H9 (cell line): ENCODE results near the gene EIF4G2. TPM values are rescaled to one million over a fixed set of nuclear protein-coding genes. Genes with fewer than 3 reads are reported as not detected.

Experiments
- DNase-seq: peaks from one replicate; pipeline ENCODE4 v3.0.0-alpha.2; 2017
- H2AFZ ChIP-seq: one replicate; pipeline ENCODE4 v1.6.1; 2013; ENCODE audit warnings: mild to moderate bottlenecking, low read length, control low read depth, moderate library complexity
- H2AK5ac ChIP-seq: 2 replicates; pipeline ENCODE4 v1.6.1; 2013; ENCODE audit warnings: low read length, control low read depth, mixed read lengths; ENCODE audit not compliant: insufficient read length
- H2BK120ac ChIP-seq: one replicate; pipeline ENCODE4 v1.6.1; 2013; ENCODE audit warnings: low read depth, mild to moderate bottlenecking, low read length, control low read depth, inconsistent platforms; ENCODE audit not compliant: poor library complexity, severe bottlenecking
- H2BK12ac ChIP-seq: 2 replicates; pipeline ENCODE4 v1.6.1; 2013; ENCODE audit warnings: low read length, control low read depth, mixed read lengths, low read depth; ENCODE audit not compliant: insufficient read length
- H2BK15ac ChIP-seq: 2 replicates; pipeline ENCODE4 v1.6.1; 2013; ENCODE audit warnings: low read depth, low read length, control low read depth
- H2BK20ac ChIP-seq: one replicate; pipeline ENCODE4 v1.6.1; 2013; ENCODE audit warnings: low read depth, mild to moderate bottlenecking, low read length, control low read depth, inconsistent platforms; ENCODE audit not compliant: poor library complexity, severe bottlenecking
- H2BK5ac ChIP-seq: 2 replicates; pipeline ENCODE4 v1.6.1; 2013; ENCODE audit warnings: low read length, control low read depth, mixed read lengths; ENCODE audit not compliant: insufficient read length
- H3K14ac ChIP-seq: 2 replicates; pipeline ENCODE4 v1.6.1; 2013; ENCODE audit warnings: low read length, control low read depth; ENCODE audit not compliant: insufficient read depth
- H3K18ac ChIP-seq: 2 replicates; pipeline ENCODE4 v1.6.1; 2013; ENCODE audit warnings: low read depth, mild to moderate bottlenecking, mixed read lengths, low read length, control low read depth; ENCODE audit not compliant: insufficient read length
- H3K23ac ChIP-seq: 2 replicates; pipeline ENCODE4 v1.6.1; 2013; ENCODE audit warnings: low read length, control low read depth, mixed read lengths, low read depth; ENCODE audit not compliant: insufficient read length
- H3K23me2 ChIP-seq: 2 replicates; pipeline ENCODE4 v1.6.1; 2013; ENCODE audit warnings: low read depth, mild to moderate bottlenecking, mixed read lengths, low read length, control low read depth; ENCODE audit not compliant: insufficient read length, poor library complexity, severe bottlenecking
- H3K27ac ChIP-seq: 2 replicates; pipeline ENCODE4 v1.5.1; 2013; ENCODE audit warnings: low read length, control low read depth, mixed read lengths, low read depth; ENCODE audit not compliant: insufficient read length
- H3K27me3 ChIP-seq: 2 replicates; pipeline ENCODE4 v1.6.1; 2013; ENCODE audit warnings: low read length, control low read depth, inconsistent platforms; ENCODE audit not compliant: insufficient read depth
- H3K4ac ChIP-seq: 2 replicates; pipeline ENCODE4 v1.6.1; 2013; ENCODE audit warnings: low read depth, mild to moderate bottlenecking, control low read depth, inconsistent platforms, low read length, moderate library complexity
- H3K4me1 ChIP-seq: 2 replicates; pipeline ENCODE4 v1.6.1; 2013; ENCODE audit warnings: low read length, control low read depth, inconsistent platforms; ENCODE audit not compliant: insufficient read depth
- H3K4me2 ChIP-seq: 2 replicates; pipeline ENCODE4 v1.6.1; 2013; ENCODE audit warnings: low read length, control low read depth, mixed read lengths; ENCODE audit not compliant: insufficient read length, insufficient read depth
- H3K56ac ChIP-seq: 2 replicates; pipeline ENCODE4 v1.6.1; 2013; ENCODE audit warnings: low read depth, mild to moderate bottlenecking, mixed read lengths, low read length, control low read depth; ENCODE audit not compliant: insufficient read length
- H3K79me1 ChIP-seq: 2 replicates; pipeline ENCODE4 v1.6.1; 2013; ENCODE audit warnings: low read depth, mild to moderate bottlenecking, moderate library complexity, low read length, control low read depth, inconsistent platforms; ENCODE audit not compliant: insufficient read depth, poor library complexity, severe bottlenecking
- H3K79me2 ChIP-seq: 2 replicates; pipeline ENCODE4 v1.6.1; 2013; ENCODE audit warnings: low read length, control low read depth, inconsistent platforms; ENCODE audit not compliant: insufficient read depth
- H3K9ac ChIP-seq: 2 replicates; pipeline ENCODE4 v1.6.1; 2013; ENCODE audit warnings: low read length, control low read depth, mixed read lengths; ENCODE audit not compliant: insufficient read length; ENCODE audit errors: extremely low read depth
- H3K9me3 ChIP-seq: one replicate; pipeline ENCODE4 v1.6.1; 2013; ENCODE audit warnings: low read depth, low read length, inconsistent platforms; ENCODE audit not compliant: control insufficient read depth
- H3T11ph ChIP-seq: one replicate; pipeline ENCODE4 v1.6.1; 2013; ENCODE audit warnings: mild to moderate bottlenecking, low read length, control low read depth, inconsistent platforms
- H4K20me1 ChIP-seq: one replicate; pipeline ENCODE4 v1.6.1; 2013; ENCODE audit not compliant: control insufficient read depth, insufficient read length, insufficient read depth
- H4K5ac ChIP-seq: 2 replicates; pipeline ENCODE4 v1.6.1; 2013; ENCODE audit warnings: low read depth, mild to moderate bottlenecking, mixed read lengths, low read length, control low read depth; ENCODE audit not compliant: insufficient read length
- H4K8ac ChIP-seq: replicated peaks from 2 replicates; pipeline ENCODE4 v1.6.1; 2013; ENCODE audit warnings: low read length, control low read depth, mixed read lengths, low read depth; ENCODE audit not compliant: insufficient read length
- H4K91ac ChIP-seq: 2 replicates; pipeline ENCODE4 v1.6.1; 2013; ENCODE audit warnings: low read depth, mild to moderate bottlenecking, moderate library complexity, mixed read lengths, low read length, control low read depth; ENCODE audit not compliant: insufficient read length
- H3K27ac Mint-ChIP-seq, 3 experiments: 2 replicates in 2 of 3; 3 replicates in 1 of 3; pipeline ENCODE4 v1.8.0; 2020 to 2021; ENCODE audit warnings: mixed read lengths in 3 of 3, mild to moderate bottlenecking in 1 of 3, moderate library complexity in 1 of 3
- H3K27me3 Mint-ChIP-seq: 2 replicates; pipeline ENCODE4 v1.8.0; 2021; ENCODE audit warnings: low read depth, mild to moderate bottlenecking, moderate library complexity, mixed read lengths
- H3K36me3 Mint-ChIP-seq, 3 experiments: 2 replicates in 2 of 3; 3 replicates in 1 of 3; pipeline ENCODE4 v1.8.0; 2020 to 2021; ENCODE audit warnings: low read depth in 3 of 3, mixed read lengths in 3 of 3; ENCODE audit not compliant: insufficient read depth in 1 of 3
- H3K4me1 Mint-ChIP-seq, 2 experiments: 2 replicates each; pipeline ENCODE4 v1.8.0; 2020; ENCODE audit warnings: mixed read lengths in 2 of 2
- H3K4me3 Mint-ChIP-seq, 2 experiments: 2 replicates in 1 of 2; 3 replicates in 1 of 2; pipeline ENCODE4 v1.8.0; 2020 to 2021; ENCODE audit warnings: mild to moderate bottlenecking in 2 of 2, mixed read lengths in 2 of 2, moderate library complexity in 1 of 2
- H3K9me3 Mint-ChIP-seq, 2 experiments: 2 replicates in 1 of 2; 3 replicates in 1 of 2; pipeline ENCODE4 v1.8.0; 2020; ENCODE audit warnings: mild to moderate bottlenecking in 2 of 2, mixed read lengths in 2 of 2, moderate library complexity in 1 of 2
- WGBS: extraction: QIAGEN DNeasy Blood & Tissue Kit; methylation state at CpG from one replicate; pipeline ENCODE4 v1.1.7; 2013; ENCODE audit warnings: missing lambda C conversion rate, low lambda C conversion rate, mixed read lengths; ENCODE audit not compliant: insufficient read length; ENCODE audit errors: extremely low coverage; 5-methylcytosine and 5-hydroxymethylcytosine counted together
- total RNA-seq: library from RNA; stranded (reverse); gene quantifications from 2 replicates; pipeline ENCODE4 v1.2.1, GENCODE V29; 2021
- TF ChIP-seq, protein P1 (sequence below): fragments of 200-600 bp; sonication (generic); conservative IDR thresholded peaks from 3 replicates; pipeline ENCODE4 v1.8.0; 2021; ENCODE audit warnings: antibody characterized with exemption, mild to moderate bottlenecking

The EIF4G2 gene
- total RNA-seq, 1 experiment from 2014 or later, result 1,013 TPM

DNA sequence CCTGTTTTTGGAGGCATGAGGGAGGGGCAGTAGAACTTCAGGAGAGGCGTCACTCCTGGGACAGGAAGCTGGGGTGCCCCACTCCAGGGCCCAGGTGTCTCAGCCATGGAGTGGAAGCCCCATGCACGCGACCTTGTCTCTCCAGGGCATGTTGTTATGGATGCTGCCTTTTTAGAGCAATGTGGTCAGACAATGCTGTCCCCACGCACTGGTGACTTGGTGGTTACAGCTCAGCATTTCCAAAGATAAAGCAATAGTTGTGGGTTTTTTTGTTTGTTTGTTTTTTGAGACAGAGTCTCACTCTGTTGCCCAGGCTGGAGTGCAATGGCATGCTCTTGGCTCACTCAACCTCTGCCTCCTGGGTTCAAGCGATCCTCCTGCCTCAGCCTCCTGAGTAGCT, 22.3 kb downstream of the EIF4G2 start:
- Histone ChIP-seq H3K9me3 (no peaks in the 10 kb centered on the region), H4K20me1 (no peaks in the 10 kb centered on the region)
- TF ChIP-seq, protein P1, sequence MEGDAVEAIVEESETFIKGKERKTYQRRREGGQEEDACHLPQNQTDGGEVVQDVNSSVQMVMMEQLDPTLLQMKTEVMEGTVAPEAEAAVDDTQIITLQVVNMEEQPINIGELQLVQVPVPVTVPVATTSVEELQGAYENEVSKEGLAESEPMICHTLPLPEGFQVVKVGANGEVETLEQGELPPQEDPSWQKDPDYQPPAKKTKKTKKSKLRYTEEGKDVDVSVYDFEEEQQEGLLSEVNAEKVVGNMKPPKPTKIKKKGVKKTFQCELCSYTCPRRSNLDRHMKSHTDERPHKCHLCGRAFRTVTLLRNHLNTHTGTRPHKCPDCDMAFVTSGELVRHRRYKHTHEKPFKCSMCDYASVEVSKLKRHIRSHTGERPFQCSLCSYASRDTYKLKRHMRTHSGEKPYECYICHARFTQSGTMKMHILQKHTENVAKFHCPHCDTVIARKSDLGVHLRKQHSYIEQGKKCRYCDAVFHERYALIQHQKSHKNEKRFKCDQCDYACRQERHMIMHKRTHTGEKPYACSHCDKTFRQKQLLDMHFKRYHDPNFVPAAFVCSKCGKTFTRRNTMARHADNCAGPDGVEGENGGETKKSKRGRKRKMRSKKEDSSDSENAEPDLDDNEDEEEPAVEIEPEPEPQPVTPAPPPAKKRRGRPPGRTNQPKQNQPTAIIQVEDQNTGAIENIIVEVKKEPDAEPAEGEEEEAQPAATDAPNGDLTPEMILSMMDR, result no peak

More for the DNA sequence above, 22.3 kb downstream of the EIF4G2 start:
- Histone ChIP-seq H3K27ac (no peak overlapping the region), H3K9ac (no peak overlapping the region), H3K4me1 (no peaks in the 10 kb centered on the region), H3K4ac (no peak overlapping the region), H3K27me3 (no peaks in the 10 kb centered on the region), H3K79me2 (no peaks in the 10 kb centered on the region), H3K23ac (no peak overlapping the region), H3T11ph (no peak overlapping the region), H4K5ac (no peak overlapping the region), H2BK120ac (no peak overlapping the region), H3K4me2 (no peak overlapping the region), H3K23me2 (no peaks in the 10 kb centered on the region), H3K18ac (no peak overlapping the region), H3K79me1 (no peaks in the 10 kb centered on the region), H2BK5ac (no peak overlapping the region), H2AFZ (no peak overlapping the region), H2BK15ac (no peak overlapping the region), H4K91ac (no peak overlapping the region), H2AK5ac (no peak overlapping the region), H4K8ac (no peak overlapping the region), H2BK12ac (no peak overlapping the region), H3K56ac (no peak overlapping the region), H2BK20ac (no peak overlapping the region), H3K14ac (no peak overlapping the region)
- H3K27ac Mint-ChIP-seq, result no peak overlapping the region
- H3K9me3 Mint-ChIP-seq, result no peaks in the 10 kb centered on the region
- H3K4me3 Mint-ChIP-seq, result no peak overlapping the region
- peaks cover 9 to 15% of the 10 kb centered on the region in 2 experiments for H3K4me1 Mint-ChIP-seq
- H3K36me3 Mint-ChIP-seq, result no peaks in the 10 kb centered on the region
- DNase-seq, result no peak
- no peaks in the 10 kb centered on the region for H3K27me3 Mint-ChIP-seq
- WGBS, result no CpG with 5 or more reads among the region's 5 CpGs
